WTC11 (cell line): ENCODE data around the gene NLRC5. TPM values are rescaled to one million over a fixed set of nuclear protein-coding genes. Genes with fewer than 3 reads are reported as not detected.

ENCODE experiments used
- ATAC-seq: fragments of 200-7000 bp; cut with Tn5 transposase; 2 replicates; pipeline ENCODE4 v1.10.0; 2021; ENCODE audit warnings: mild to moderate bottlenecking, moderate library complexity
- CTCF ChIA-PET: fragments of 300-600 bp; sonication (Branson Sonifier 250); formaldehyde crosslinking; loops from one replicate; lab custom pipeline; 2021; ENCODE audit warnings: antibody characterized with exemption; lab: Charles Lee
- POLR2A ChIA-PET: fragments of 350-600 bp; sonication (Branson Sonifier 250); formaldehyde crosslinking; loops from one replicate; lab custom pipeline; 2021; ENCODE audit warnings: antibody characterized with exemption; lab: Charles Lee
- DNase-seq: peaks from one replicate; pipeline ENCODE4 v3.0.0; 2021; ENCODE audit warnings: low spot score
- H3K27ac Mint-ChIP-seq: 2 replicates; pipeline ENCODE4 v1.8.0; 2021; ENCODE audit warnings: mixed read lengths
- H3K27me3 Mint-ChIP-seq: 2 replicates; pipeline ENCODE4 v1.8.0; 2021; ENCODE audit warnings: low read depth, mild to moderate bottlenecking, moderate library complexity, mixed read lengths
- H3K36me3 Mint-ChIP-seq: 2 replicates; pipeline ENCODE4 v1.8.0; 2021; ENCODE audit warnings: mixed read lengths
- H3K4me1 Mint-ChIP-seq: 2 replicates; pipeline ENCODE4 v1.8.0; 2022; ENCODE audit warnings: mixed read lengths
- H3K4me3 Mint-ChIP-seq: 2 replicates; pipeline ENCODE4 v1.8.0; 2021; ENCODE audit warnings: mild to moderate bottlenecking, moderate library complexity, mixed read lengths
- H3K9me3 Mint-ChIP-seq: 2 replicates; pipeline ENCODE4 v1.8.0; 2021; ENCODE audit warnings: mixed read lengths
- CREB1 ChIP-seq: sonication (generic); formaldehyde crosslinking; IDR thresholded peaks from 2 replicates; pipeline ENCODE4 v1.8.0; 2023; ENCODE audit warnings: mild to moderate bottlenecking, missing genetic modification reagents
- CREM ChIP-seq: sonication (generic); formaldehyde crosslinking; IDR thresholded peaks from 2 replicates; pipeline ENCODE4 v1.8.1; 2022; ENCODE audit warnings: mild to moderate bottlenecking, missing genetic modification reagents, moderate library complexity
- E2F1 ChIP-seq: sonication (generic); formaldehyde crosslinking; IDR thresholded peaks from 2 replicates; pipeline ENCODE4 v1.8.0; 2022; ENCODE audit warnings: mild to moderate bottlenecking, missing genetic modification reagents
- FOXP1 ChIP-seq: sonication (generic); formaldehyde crosslinking; IDR thresholded peaks from 2 replicates; pipeline ENCODE4 v1.8.0; 2022; ENCODE audit warnings: missing genetic modification reagents, mild to moderate bottlenecking, moderate library complexity, borderline replicate concordance
- FOXP4 ChIP-seq: sonication (generic); formaldehyde crosslinking; IDR thresholded peaks from 2 replicates; pipeline ENCODE4 v1.8.0; 2022; ENCODE audit warnings: mild to moderate bottlenecking, missing genetic modification reagents
- GTF2I ChIP-seq: fragments of 250-450 bp; sonication (Bioruptor Pico); conservative IDR thresholded peaks from 2 replicates; pipeline ENCODE4 v1.4.0; 2021; ENCODE audit warnings: mild to moderate bottlenecking
- HMGA2 ChIP-seq: fragments of 250-450 bp; sonication (Bioruptor Pico); IDR thresholded peaks from 2 replicates; pipeline ENCODE4 v1.4.0; 2021; ENCODE audit warnings: mild to moderate bottlenecking, moderate library complexity
- JAZF1 ChIP-seq: fragments of 250-450 bp; sonication (Bioruptor Pico); IDR thresholded peaks from 2 replicates; pipeline ENCODE4 v1.9.0; 2021; ENCODE audit warnings: moderate library complexity, mild to moderate bottlenecking, inconsistent platforms
- MAX ChIP-seq: sonication (generic); formaldehyde crosslinking; IDR thresholded peaks from 2 replicates; pipeline ENCODE4 v1.8.0; 2022; ENCODE audit warnings: mild to moderate bottlenecking, missing genetic modification reagents
- NFYB ChIP-seq: sonication (generic); formaldehyde crosslinking; conservative IDR thresholded peaks from 2 replicates; pipeline ENCODE4 v1.8.0; 2022; ENCODE audit warnings: low read depth, missing genetic modification reagents
- NR2C2 ChIP-seq: sonication (generic); formaldehyde crosslinking; IDR thresholded peaks from 2 replicates; pipeline ENCODE4 v1.8.0; 2022; ENCODE audit warnings: mild to moderate bottlenecking, missing genetic modification reagents
- OVOL2 ChIP-seq: fragments of 250-450 bp; sonication (Bioruptor Pico); IDR thresholded peaks from 2 replicates; pipeline ENCODE4 v1.9.0; 2021; ENCODE audit warnings: mild to moderate bottlenecking, borderline replicate concordance
- RELA ChIP-seq: sonication (generic); formaldehyde crosslinking; IDR thresholded peaks from 2 replicates; pipeline ENCODE4 v1.8.1; 2022; ENCODE audit warnings: missing genetic modification reagents, mild to moderate bottlenecking, borderline replicate concordance
- SMAD4 ChIP-seq: sonication (generic); formaldehyde crosslinking; IDR thresholded peaks from 2 replicates; pipeline ENCODE4 v1.8.0; 2022; ENCODE audit warnings: mild to moderate bottlenecking, missing genetic modification reagents
- TEAD4 ChIP-seq: sonication (generic); formaldehyde crosslinking; IDR thresholded peaks from 2 replicates; pipeline ENCODE4 v1.8.0; 2022; ENCODE audit warnings: mild to moderate bottlenecking, missing genetic modification reagents
- TP53 ChIP-seq: sonication (generic); formaldehyde crosslinking; IDR thresholded peaks from 2 replicates; pipeline ENCODE4 v1.8.1; 2023; ENCODE audit warnings: mild to moderate bottlenecking, missing genetic modification reagents
- ZBTB21 ChIP-seq: sonication (generic); formaldehyde crosslinking; IDR thresholded peaks from 2 replicates; pipeline ENCODE4 v1.8.1; 2023; ENCODE audit warnings: mild to moderate bottlenecking, missing genetic modification reagents, borderline replicate concordance
- ZMAT4 ChIP-seq: fragments of 250-450 bp; sonication (Bioruptor Pico); IDR thresholded peaks from 2 replicates; pipeline ENCODE4 v1.9.0; 2021; ENCODE audit warnings: mild to moderate bottlenecking
- ZNF121 ChIP-seq: sonication (generic); formaldehyde crosslinking; IDR thresholded peaks from 2 replicates; pipeline ENCODE4 v1.8.0; 2023; ENCODE audit warnings: missing genetic modification reagents
- ZNF425 ChIP-seq: fragments of 250-450 bp; sonication (Bioruptor Pico); conservative IDR thresholded peaks from 2 replicates; pipeline ENCODE4 v1.9.0; 2021; ENCODE audit warnings: mild to moderate bottlenecking
- total RNA-seq: library from RNA; stranded (reverse); gene quantifications from 3 replicates; pipeline ENCODE4 v1.2.3, GENCODE V29; 2021
- TF ChIP-seq, protein P1 (sequence below): sonication (generic); formaldehyde crosslinking; IDR thresholded peaks from 2 replicates; pipeline ENCODE4 v1.8.1; 2023; ENCODE audit warnings: mild to moderate bottlenecking, missing genetic modification reagents
- TF ChIP-seq, protein P2 (sequence below): sonication (generic); formaldehyde crosslinking; IDR thresholded peaks from 2 replicates; pipeline ENCODE4 v1.8.0; 2022; ENCODE audit warnings: missing genetic modification reagents
- TF ChIP-seq, protein P3 (sequence below): sonication (generic); formaldehyde crosslinking; IDR thresholded peaks from 2 replicates; pipeline ENCODE4 v1.8.0; 2023; ENCODE audit warnings: missing genetic modification reagents
- TF ChIP-seq, protein P4 (sequence below): fragments of 200-600 bp; IDR thresholded peaks from 2 replicates; pipeline ENCODE4 v1.8.0; 2022; ENCODE audit warnings: antibody characterized with exemption

Gene NLRC5
- total RNA-seq, 1 experiment from 2014 or later, result 2.8 TPM

- Mint-ChIP-seq H3K4me1 (peaks cover 15% of the 10 kb centered on the region), H3K9me3 (no peaks in the 10 kb centered on the region), H3K27ac (no peak overlapping the region), H3K4me3 (no peak overlapping the region), H3K36me3 (no peaks in the 10 kb centered on the region), H3K27me3 (no peaks in the 10 kb centered on the region)
- CTCF ChIA-PET, result interaction anchor here (0.8 to 1.5 kb wide), 2 partner anchors 8 to 89 kb away, joined by 3 to 7 read pairs; no protein-coding TSS in a partner anchor
- ATAC-seq, result no peak
- no peak for DNase-seq
- TF ChIP-seq SMAD4 (CRISPR knock-in tag) (no peak), ZBTB21 (no peak), CREB1 (no peak), NFYB (CRISPR knock-in tag) (no peak), OVOL2 (CRISPR knock-in tag) (no peak), NR2C2 (CRISPR knock-in tag) (no peak), TP53 (CRISPR knock-in tag) (no peak), JAZF1 (no peak), E2F1 (CRISPR knock-in tag) (no peak), ZNF425 (no peak), CREM (no peak), ZNF121 (no peak)
- TF ChIP-seq, protein P1, sequence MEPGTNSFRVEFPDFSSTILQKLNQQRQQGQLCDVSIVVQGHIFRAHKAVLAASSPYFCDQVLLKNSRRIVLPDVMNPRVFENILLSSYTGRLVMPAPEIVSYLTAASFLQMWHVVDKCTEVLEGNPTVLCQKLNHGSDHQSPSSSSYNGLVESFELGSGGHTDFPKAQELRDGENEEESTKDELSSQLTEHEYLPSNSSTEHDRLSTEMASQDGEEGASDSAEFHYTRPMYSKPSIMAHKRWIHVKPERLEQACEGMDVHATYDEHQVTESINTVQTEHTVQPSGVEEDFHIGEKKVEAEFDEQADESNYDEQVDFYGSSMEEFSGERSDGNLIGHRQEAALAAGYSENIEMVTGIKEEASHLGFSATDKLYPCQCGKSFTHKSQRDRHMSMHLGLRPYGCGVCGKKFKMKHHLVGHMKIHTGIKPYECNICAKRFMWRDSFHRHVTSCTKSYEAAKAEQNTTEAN (CRISPR knock-in tag), result no peak
- TF ChIP-seq, protein P2, sequence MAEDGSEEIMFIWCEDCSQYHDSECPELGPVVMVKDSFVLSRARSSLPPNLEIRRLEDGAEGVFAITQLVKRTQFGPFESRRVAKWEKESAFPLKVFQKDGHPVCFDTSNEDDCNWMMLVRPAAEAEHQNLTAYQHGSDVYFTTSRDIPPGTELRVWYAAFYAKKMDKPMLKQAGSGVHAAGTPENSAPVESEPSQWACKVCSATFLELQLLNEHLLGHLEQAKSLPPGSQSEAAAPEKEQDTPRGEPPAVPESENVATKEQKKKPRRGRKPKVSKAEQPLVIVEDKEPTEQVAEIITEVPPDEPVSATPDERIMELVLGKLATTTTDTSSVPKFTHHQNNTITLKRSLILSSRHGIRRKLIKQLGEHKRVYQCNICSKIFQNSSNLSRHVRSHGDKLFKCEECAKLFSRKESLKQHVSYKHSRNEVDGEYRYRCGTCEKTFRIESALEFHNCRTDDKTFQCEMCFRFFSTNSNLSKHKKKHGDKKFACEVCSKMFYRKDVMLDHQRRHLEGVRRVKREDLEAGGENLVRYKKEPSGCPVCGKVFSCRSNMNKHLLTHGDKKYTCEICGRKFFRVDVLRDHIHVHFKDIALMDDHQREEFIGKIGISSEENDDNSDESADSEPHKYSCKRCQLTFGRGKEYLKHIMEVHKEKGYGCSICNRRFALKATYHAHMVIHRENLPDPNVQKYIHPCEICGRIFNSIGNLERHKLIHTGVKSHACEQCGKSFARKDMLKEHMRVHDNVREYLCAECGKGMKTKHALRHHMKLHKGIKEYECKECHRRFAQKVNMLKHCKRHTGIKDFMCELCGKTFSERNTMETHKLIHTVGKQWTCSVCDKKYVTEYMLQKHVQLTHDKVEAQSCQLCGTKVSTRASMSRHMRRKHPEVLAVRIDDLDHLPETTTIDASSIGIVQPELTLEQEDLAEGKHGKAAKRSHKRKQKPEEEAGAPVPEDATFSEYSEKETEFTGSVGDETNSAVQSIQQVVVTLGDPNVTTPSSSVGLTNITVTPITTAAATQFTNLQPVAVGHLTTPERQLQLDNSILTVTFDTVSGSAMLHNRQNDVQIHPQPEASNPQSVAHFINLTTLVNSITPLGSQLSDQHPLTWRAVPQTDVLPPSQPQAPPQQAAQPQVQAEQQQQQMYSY (CRISPR knock-in tag), result no peak
- TF ChIP-seq, protein P3, sequence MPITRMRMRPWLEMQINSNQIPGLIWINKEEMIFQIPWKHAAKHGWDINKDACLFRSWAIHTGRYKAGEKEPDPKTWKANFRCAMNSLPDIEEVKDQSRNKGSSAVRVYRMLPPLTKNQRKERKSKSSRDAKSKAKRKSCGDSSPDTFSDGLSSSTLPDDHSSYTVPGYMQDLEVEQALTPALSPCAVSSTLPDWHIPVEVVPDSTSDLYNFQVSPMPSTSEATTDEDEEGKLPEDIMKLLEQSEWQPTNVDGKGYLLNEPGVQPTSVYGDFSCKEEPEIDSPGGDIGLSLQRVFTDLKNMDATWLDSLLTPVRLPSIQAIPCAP (CRISPR knock-in tag), result no peak
- TF ChIP-seq, protein P4, sequence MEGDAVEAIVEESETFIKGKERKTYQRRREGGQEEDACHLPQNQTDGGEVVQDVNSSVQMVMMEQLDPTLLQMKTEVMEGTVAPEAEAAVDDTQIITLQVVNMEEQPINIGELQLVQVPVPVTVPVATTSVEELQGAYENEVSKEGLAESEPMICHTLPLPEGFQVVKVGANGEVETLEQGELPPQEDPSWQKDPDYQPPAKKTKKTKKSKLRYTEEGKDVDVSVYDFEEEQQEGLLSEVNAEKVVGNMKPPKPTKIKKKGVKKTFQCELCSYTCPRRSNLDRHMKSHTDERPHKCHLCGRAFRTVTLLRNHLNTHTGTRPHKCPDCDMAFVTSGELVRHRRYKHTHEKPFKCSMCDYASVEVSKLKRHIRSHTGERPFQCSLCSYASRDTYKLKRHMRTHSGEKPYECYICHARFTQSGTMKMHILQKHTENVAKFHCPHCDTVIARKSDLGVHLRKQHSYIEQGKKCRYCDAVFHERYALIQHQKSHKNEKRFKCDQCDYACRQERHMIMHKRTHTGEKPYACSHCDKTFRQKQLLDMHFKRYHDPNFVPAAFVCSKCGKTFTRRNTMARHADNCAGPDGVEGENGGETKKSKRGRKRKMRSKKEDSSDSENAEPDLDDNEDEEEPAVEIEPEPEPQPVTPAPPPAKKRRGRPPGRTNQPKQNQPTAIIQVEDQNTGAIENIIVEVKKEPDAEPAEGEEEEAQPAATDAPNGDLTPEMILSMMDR, result no peak
- POLR2A ChIA-PET, result no interaction called here
Observed at GRCh38 chr16:57054338-57054737, 65.0 kb downstream of the NLRC5 start.

DNA sequence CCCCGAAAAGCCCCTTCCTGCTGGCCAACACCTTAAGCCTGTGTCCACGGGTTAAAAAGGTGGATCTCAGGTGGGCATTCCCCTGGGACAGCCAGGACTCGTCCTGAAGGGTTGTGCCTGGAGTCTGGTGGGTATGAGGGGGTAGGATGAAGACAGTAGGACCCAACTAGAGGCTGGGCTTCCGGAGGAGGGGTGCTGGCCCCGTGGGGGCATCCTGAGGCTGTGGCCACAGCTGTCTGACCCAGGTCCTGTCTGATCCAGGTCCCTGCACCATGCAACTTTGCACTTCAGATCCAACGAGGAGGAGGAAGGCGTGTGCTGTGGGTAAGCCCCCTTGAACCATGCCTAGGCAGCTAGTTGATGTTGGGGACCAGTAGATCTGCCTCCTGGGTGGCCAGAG lies 65.4 kb downstream of the NLRC5 start:
- POLR2A ChIA-PET, result no interaction called here
- CTCF ChIA-PET, result interaction anchor here (1.5 kb wide), 1 partner anchor 9 kb away, joined by 7 read pairs; no protein-coding TSS in a partner anchor
- no peak overlapping the region for H3K4me3 Mint-ChIP-seq
- H3K27me3 Mint-ChIP-seq, result no peaks in the 10 kb centered on the region
- H3K27ac Mint-ChIP-seq, result no peak overlapping the region
- H3K36me3 Mint-ChIP-seq, result no peaks in the 10 kb centered on the region
- ATAC-seq (no peak), DNase-seq (no peak)
- H3K9me3 Mint-ChIP-seq, result no peaks in the 10 kb centered on the region
- peaks cover 15% of the 10 kb centered on the region for H3K4me1 Mint-ChIP-seq
- TF ChIP-seq ZNF121 (no peak), FOXP4 (CRISPR knock-in tag) (no peak), GTF2I (CRISPR knock-in tag) (no peak), HMGA2 (no peak), ZMAT4 (no peak), TEAD4 (CRISPR knock-in tag) (no peak), MAX (CRISPR knock-in tag) (no peak), FOXP1 (CRISPR knock-in tag) (no peak), RELA (CRISPR knock-in tag) (no peak)
